Activated CD4-positive, alpha-beta T cell treated with anti-CD3 and anti-CD28 coated beads, Interleukin-10, Interleukin-2, amounts not matched to agents 100 ng/mL and 50 ng/mL, durations not matched to agents 16 hours and 8 hours (primary cell): Measurements from ENCODE around the gene RFX6.

ENCODE experiments used
- DNase-seq: peaks from one replicate; pipeline ENCODE4 v3.0.0-alpha.2; 2020

The RFX6 gene

GRCh38 chr6:116973976-116974375, 96.9 kb downstream of the RFX6 start:
- no peak for DNase-seq

GRCh38 chr6:116974526-116975316, 97.7 kb downstream of the RFX6 start:
- no peak for DNase-seq

GRCh38 chr6:116975600-116975999, 98.6 kb downstream of the RFX6 start:
- DNase-seq: no peak

GRCh38 chr6:116979560-116979959, 102.5 kb downstream of the RFX6 start:
- no peak for DNase-seq
